Measurements from ENCODE around the gene IL1RAPL2. TPM values are rescaled to one million over a fixed set of nuclear protein-coding genes. Genes with fewer than 3 reads are reported as not detected.

IL1RAPL2 gene
- total and polyA plus RNA-seq, 7 donors, result not detected

DNA sequence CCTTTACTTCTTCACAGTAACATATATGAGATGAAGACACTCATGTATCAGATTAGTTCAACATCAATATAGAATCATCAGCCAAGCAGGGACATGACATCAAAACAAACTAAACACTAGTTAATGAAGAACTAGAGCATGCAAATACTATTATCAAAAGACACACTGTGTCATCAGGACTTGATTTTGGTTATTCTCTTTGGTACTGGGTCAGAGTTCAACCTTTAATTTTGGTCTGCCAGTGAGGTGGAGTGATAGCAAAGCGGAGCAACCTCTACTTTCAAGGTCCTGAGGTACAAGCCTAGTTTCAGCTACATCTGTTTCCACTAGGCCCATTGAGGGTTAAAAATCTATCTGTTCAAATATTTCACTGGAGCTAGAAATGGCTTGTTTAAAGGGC is 584.0 kb downstream of the IL1RAPL2 start:
- Histone ChIP-seq H3K9me3 (no peaks in the 10 kb centered on the region), H3K36me3 (ENCODE audit: insufficient read depth in 1 of 2, low read depth in 1 of 2) (no peaks in the 10 kb centered on the region), H3K27ac (no peak overlapping the region), H3K4me1 (no peaks in the 10 kb centered on the region), H3K27me3 (ENCODE audit: insufficient read depth in 3 of 3, low read length in 2 of 3) (no peaks in the 10 kb centered on the region), H3K4me3 (no peak overlapping the region)
- intact Hi-C loops (cut with DNase I), result no loop called here
- no peak for DNase-seq
- TF ChIP-seq, protein P1, sequence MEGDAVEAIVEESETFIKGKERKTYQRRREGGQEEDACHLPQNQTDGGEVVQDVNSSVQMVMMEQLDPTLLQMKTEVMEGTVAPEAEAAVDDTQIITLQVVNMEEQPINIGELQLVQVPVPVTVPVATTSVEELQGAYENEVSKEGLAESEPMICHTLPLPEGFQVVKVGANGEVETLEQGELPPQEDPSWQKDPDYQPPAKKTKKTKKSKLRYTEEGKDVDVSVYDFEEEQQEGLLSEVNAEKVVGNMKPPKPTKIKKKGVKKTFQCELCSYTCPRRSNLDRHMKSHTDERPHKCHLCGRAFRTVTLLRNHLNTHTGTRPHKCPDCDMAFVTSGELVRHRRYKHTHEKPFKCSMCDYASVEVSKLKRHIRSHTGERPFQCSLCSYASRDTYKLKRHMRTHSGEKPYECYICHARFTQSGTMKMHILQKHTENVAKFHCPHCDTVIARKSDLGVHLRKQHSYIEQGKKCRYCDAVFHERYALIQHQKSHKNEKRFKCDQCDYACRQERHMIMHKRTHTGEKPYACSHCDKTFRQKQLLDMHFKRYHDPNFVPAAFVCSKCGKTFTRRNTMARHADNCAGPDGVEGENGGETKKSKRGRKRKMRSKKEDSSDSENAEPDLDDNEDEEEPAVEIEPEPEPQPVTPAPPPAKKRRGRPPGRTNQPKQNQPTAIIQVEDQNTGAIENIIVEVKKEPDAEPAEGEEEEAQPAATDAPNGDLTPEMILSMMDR (IDR thresholded peaks at IDR 0.05), result no peak
- no peak for ATAC-seq
- WGBS, 3 donors, result 63 to 100% (median 95%) methylated on average over 1 of the region's 1 CpG

DNA sequence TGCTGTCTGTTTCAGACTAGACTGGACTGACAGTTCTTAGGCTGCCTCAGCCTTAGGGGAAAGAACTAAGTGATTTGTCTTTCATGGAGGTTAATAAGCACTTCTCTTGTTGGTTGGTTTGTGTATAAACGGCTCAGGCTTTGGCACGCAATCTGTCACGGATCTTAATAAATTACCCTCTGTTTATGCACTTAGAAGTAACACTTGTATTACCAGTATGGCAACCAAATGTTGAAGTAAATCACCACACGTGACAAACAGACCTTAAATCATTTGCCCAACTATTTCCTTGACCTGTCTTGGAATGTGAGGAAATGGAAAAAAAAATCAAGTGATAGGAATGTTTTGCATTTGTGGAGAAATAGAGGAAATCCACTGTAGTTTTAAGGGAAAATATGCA is 584.6 kb downstream of the IL1RAPL2 start:
- DNase-seq, result no peak
- TF ChIP-seq, protein P1 (IDR thresholded peaks at IDR 0.05), result no peak
- Histone ChIP-seq H3K4me3 (no peak overlapping the region), H3K27ac (no peak overlapping the region), H3K36me3 (ENCODE audit: insufficient read depth in 1 of 2, low read depth in 1 of 2) (no peaks in the 10 kb centered on the region), H3K27me3 (ENCODE audit: insufficient read depth in 3 of 3, low read length in 2 of 3) (no peaks in the 10 kb centered on the region), H3K9me3 (no peaks in the 10 kb centered on the region), H3K4me1 (no peaks in the 10 kb centered on the region)
- ATAC-seq, result no peak
- intact Hi-C loops (cut with DNase I), result no loop called here
- 19 to 22% (median 20%) methylated on average over 4 of the region's 4 CpGs for WGBS, 3 donors

DNA sequence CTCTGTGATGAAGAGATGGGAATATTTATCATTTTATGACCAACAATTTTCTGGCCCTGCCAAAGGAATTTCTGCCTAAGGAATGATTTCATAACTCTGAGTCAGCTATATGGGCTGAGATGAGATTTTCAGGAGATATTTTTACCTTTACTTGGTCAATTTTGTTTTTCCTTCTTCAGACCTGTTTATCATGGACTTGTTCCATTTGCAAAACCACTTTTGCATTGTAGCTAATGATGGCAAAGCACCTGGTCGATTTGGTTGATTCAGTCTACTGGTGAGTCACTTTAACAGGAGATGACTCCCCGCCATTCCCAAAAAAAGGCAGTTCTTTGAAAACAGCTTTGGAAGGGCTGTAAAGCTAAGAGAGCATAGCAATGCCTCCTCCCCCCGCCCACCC is 601.2 kb downstream of the IL1RAPL2 start:
- Histone ChIP-seq H3K9me3 (no peaks in the 10 kb centered on the region), H3K4me1 (no peaks in the 10 kb centered on the region), H3K27me3 (ENCODE audit: insufficient read depth in 3 of 3, low read length in 2 of 3) (no peaks in the 10 kb centered on the region), H3K27ac (no peak overlapping the region), H3K36me3 (ENCODE audit: insufficient read depth in 1 of 2, low read depth in 1 of 2) (no peaks in the 10 kb centered on the region), H3K4me3 (no peak overlapping the region)
- intact Hi-C loops (cut with DNase I), result loop anchor here in 1 of 2 donors (10.0 kb wide), 1 partner anchor 482 kb away; no protein-coding TSS in a partner anchor
- TF ChIP-seq, protein P1 (IDR thresholded peaks at IDR 0.05), result no peak
- 64 to 87% (median 86%) methylated on average over 3 of the region's 3 CpGs for WGBS, 3 donors
- ATAC-seq, result no peak
- DNase-seq, result no peak

DNA sequence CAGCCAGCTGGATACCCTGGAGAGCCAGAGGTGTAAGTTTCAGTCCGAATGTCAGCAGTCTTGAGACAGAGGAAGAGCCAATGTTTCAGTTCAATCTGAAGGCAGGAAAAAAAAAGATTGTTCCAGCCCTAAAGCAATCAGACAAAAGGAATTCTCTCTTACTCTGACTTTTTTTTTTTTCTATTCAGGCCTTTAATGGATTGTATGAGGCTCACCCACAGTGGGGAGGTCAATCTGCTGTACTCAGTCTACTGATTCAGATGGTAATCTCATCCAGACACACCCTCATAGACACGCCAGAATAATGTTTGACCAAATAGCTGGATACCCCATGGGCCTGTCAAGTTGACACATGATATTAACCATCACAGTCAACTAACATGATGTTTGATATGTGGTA is 602.6 kb downstream of the IL1RAPL2 start:
- Histone ChIP-seq H3K27ac (no peak overlapping the region), H3K27me3 (ENCODE audit: insufficient read depth in 3 of 3, low read length in 2 of 3) (no peaks in the 10 kb centered on the region), H3K9me3 (no peaks in the 10 kb centered on the region), H3K36me3 (ENCODE audit: insufficient read depth in 1 of 2, low read depth in 1 of 2) (no peaks in the 10 kb centered on the region), H3K4me3 (no peak overlapping the region), H3K4me1 (no peaks in the 10 kb centered on the region)
- 47 to 71% (median 52%) methylated on average over 2 of the region's 2 CpGs for WGBS, 3 donors
- ATAC-seq, result no peak
- intact Hi-C loops (cut with DNase I), result loop anchor here in 1 of 2 donors (10.0 kb wide), 1 partner anchor 484 kb away; no protein-coding TSS in a partner anchor
- TF ChIP-seq, protein P1 (IDR thresholded peaks at IDR 0.05), result no peak
- no peak for DNase-seq

DNA sequence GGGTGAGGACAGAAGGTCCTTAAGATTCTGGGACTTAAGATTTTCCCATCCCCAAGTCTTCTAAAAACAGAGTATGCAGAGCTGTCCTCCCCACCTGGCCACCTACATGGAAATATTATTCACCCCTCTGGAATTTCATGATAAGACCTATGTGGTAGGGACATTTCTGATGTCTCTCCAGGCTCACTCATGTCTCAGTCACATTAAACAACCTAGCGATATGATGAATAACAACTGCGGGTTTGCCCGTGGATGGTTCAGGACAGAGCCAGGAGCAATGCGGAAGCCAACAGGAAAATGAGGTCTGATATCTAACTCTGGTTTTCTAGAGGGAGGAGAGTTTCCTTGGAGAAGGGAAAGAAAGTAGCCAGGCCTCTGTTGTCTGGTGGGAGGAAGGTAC is 607.1 kb downstream of the IL1RAPL2 start:
- Histone ChIP-seq H3K4me3 (no peak overlapping the region), H3K36me3 (ENCODE audit: insufficient read depth in 1 of 2, low read depth in 1 of 2) (no peaks in the 10 kb centered on the region), H3K9me3 (peaks cover 1% of the 10 kb centered on the region), H3K27ac (no peak overlapping the region), H3K4me1 (no peaks in the 10 kb centered on the region), H3K27me3 (ENCODE audit: insufficient read depth in 3 of 3, low read length in 2 of 3) (no peaks in the 10 kb centered on the region)
- DNase-seq (no peak), ATAC-seq (no peak)
- intact Hi-C loops (cut with DNase I), result no loop called here
- TF ChIP-seq, protein P1 (IDR thresholded peaks at IDR 0.05), result no peak
- 88 to 93% (median 90%) methylated on average over 4 of the region's 4 CpGs for WGBS, 3 donors

Data from psoas muscle (tissue), 8 donors.